ENCODE results near the gene CDC123.
"Not testable (repeated sequence)": the region's sequence is repeated elsewhere in the genome, so short reads cannot be mapped to it uniquely, and the experiment has no call there.

The CDC123 gene

DNA sequence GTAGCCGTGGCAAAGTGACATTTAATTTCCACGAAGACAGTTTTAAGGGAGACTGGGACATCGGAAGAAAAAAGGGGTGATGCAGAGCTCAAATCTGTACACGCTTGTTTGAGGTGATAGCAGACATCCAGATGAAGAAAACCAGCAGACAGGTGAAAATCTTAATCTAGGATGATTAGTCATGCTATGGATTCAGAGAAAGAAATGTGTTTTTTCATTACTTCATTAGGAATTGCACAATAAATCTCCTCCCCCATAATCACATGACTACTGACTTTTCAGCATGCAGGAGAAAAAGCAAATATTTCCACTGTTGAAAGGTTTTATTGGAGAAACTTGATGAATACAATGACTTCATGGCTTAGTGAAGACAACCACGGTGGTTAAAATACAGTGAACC is 2.8 kb upstream of the CDC123 start:
- no peak for DNase-seq

DNA sequence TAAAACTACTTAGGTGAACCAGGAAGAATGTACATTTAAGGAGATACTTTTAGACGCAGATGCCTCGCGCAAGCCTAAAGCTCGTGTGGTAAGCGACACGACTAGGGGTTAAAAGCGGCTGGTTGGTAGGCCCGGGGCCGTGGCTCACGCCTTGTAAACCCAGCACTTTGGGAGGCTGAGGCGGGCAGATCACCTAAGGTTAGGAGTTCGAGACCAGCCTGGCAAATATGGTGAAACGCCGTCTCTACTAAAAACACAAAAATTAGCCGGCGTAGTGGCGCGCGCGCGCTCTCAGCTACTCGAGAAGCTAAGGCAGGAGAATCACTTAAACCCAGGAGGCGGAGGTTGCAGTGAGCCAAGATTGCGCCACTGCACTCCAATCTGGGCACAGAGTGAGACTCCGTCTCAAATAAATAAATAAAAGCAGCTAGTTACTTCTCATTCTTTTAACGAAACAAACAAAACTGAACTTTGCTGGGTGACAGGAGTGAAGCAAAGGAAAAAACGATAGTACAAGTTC is 1.2 kb upstream of the CDC123 start:
- peak; percentile 2 for DNase-seq

DNA sequence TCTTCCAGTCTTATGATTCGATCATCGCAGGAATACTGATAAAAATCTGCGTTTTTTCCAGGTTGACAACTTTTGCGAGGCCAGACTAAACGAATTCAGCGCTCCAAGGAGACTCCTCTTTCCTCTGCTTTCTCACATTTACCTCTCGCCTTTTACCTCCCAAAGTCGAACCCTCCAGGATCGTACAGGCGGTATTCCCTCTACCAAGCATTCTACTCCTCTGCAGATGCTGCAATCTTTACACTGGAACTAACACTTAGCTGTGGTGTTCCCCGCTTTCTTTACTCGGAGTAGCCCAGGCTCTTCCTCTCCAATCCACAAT is 746 bp upstream of the CDC123 start:
- peak; percentile 27 for DNase-seq

DNA sequence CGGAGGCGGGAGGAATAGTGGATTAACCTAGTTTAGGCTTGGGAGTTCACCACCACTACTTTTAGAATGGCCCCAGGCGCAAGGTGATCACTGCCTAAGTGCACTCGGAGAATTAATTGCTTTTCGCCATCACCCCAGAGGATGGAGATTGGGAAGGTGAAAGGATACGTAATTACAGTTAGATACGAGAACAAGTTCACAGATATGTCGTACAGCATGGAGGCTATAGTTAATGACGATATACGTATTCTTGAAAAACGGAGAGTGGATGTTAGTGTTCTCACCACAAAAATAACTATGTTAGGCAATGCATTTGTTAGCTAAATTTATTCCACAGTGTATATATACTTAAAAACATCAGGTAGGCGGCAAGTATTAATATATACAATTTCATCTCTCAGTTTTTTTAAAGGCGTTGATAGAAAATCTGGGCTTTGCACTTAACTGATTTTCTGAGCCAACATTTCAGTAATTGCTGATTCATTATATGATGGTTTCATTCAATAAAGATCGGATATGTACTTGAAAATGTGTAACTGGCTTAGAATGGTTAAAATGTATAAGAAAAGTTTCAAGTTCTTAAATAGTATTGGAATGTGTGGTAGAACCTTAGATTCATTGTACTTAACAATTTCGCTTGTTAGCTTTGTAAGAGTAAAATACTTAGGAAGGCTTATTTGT is 683 bp downstream of the CDC123 start:
- no peak for DNase-seq

DNA sequence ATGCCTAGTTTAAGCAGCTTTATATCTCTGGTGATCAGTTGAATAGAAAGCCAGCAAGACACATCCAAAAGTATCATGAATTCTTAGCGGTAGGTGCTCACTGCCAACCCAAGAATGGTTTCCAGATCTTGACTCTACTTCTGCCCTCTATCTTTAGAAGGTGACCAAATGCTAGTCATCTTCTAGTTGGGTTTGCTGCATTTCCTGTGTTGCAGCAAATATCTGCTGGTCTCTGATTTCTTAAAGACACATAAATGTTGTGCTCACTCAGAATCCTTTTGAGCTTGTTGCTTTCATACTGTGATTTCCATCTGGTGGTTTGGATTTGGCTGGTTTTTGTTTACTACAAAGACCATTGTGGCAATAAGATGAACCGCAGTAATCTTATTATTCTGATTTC is 2.2 kb downstream of the CDC123 start:
- no peak for DNase-seq

DNA sequence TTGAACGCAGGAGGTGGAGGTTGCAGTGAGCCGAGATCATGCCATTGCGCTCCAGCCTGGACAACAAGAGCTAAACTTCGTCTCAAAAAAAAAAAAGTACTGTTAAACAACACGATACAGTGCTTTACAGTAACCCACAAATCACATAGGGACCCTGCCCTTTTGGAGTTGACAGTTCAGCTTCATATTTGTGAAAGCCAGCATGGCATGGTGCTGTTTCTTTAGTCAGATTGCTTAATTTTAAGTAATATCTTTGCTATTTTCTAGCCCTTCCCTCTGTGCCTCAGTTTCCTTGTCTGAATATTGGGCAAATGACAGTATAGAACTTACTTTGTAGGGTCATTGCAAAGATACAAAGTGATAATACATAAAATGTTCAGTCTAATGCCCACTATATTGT is 4.9 kb downstream of the CDC123 start:
- no peak for DNase-seq

DNA sequence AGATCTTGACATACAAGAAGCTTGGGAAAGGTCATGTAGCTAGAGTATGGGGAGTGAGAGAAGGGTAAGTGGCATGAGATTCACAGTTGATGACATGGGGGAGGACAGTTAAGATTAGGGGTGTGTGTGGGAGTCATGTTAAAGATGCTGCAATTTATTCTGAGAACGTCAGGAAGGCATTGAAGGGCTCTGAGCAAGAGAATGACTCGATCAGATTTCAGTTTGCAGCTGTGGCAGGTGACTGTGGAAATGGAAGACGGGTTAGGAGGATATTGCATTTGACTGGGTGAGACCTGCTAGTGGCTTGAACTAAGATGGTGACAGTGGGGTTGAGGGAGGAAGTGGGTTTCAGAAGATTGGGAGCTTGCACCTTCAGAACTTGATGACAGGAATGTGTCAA is 5.6 kb downstream of the CDC123 start:
- DNase-seq: no peak

DNA sequence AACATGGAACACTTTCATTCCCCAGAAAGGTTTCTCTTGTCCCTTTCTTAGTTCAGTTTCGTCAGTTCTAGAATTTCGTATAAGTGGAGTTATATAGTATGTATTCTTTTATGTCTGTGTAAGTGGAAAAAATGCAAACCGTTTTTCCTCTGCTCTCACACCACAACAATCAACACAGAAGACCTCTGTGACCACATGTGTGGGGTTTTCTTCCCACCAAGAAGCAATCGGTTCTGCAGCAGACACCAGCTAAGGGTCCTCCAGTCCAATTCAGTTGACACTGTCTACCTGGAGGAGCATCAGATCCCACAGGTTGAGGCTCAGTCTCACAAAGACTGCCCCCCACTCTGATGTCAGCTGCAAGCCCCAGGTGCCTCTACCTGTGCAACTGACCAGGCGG is 6.2 kb downstream of the CDC123 start:
- no peak for DNase-seq

DNA sequence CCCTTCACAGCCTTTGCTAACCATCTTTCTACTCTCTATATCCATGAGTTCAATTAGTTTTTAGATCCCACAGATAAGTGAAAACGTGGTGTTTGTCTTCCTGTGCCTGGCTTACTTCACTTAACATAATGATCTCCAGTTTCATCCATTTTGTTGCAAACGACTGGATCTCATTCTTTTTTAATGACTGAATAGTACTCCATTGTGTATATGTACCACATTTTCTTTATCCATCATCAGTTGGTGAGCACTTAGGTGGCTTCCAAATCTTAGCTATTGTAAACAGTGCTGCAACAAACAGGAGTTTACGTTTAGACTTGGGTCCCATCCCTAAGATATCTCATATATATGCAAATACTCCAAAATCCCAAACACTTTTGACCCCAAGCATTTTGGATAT is 9.1 kb downstream of the CDC123 start:
- DNase-seq: no peak

DNA sequence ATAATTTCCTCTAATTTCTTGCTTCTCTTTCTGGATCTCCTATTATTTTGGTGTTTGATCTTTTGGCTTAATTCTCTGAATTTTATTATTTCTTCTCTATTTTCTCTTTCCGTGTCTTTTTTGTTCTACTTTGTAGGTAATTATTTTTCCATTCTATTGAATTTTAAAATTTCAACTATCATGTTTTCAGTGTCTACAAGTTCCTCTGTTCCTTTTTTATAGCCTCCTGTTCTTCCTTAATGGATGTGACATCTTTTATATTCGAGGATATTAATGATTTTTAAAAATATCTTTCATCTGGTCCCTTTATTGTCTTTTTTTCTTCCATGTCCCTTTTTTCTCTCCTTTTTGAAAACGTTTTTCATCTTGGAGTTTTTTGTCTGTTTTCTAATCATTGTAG is 11.1 kb downstream of the CDC123 start:
- no peak for DNase-seq

DNA sequence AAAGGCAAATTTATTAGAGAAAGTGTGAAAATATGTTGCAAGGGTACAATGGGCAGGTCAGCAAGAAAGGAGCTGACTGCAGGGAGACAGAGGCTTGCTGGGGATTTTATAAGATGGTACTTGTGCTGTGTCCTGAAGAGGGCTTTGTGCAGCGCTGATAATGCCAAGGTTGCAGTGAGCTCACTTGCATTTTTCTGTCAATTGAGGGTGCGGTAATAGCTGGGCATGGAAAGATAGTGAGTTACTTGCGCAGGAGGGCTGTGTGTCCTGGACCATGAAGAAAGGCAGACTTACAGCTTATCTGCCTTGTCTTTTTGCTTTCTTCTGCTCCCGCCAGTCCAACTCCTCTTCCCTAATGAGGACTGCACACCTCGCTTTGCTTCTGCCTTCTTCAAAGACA is 12.5 kb downstream of the CDC123 start:
- DNase-seq: no peak

DNA sequence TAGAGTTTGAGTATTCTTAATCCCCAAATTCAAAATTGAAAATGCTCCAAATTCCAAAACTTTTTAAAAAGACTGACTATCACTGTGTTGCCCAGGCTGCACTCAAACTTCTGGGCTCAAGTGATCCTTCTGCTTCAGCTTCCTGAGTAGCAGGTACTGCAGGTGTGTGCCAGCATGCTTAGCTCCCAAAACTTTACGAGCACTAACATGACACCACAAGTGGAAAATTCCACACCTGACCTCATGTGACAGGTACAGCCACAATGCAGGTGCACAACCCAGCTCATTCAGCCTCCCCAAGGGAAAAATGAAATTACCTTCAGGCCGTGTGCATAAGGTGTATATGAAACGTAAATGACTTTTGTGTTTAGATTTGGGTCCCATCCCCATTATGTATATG is 16.5 kb downstream of the CDC123 start:
- no peak for DNase-seq

DNA sequence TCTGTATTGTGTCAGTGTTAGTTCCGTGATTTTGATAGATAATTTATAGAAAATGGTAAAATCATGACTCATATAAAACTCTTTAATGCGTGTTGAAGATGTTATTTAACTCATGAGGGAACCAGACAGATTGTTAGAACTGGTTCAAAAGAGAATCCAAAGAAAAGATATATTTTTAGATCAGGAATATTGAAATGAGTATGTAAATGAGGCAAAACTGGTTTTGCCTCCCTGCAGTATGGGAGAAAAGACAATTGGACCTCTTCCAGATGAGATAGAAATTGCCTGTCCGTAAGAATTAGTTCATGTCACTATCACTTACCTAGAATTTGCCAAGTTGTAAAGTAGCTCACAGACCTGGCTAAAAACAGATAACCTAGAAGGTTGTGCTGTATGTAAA is 17.6 kb downstream of the CDC123 start:
- no peak for DNase-seq

DNA sequence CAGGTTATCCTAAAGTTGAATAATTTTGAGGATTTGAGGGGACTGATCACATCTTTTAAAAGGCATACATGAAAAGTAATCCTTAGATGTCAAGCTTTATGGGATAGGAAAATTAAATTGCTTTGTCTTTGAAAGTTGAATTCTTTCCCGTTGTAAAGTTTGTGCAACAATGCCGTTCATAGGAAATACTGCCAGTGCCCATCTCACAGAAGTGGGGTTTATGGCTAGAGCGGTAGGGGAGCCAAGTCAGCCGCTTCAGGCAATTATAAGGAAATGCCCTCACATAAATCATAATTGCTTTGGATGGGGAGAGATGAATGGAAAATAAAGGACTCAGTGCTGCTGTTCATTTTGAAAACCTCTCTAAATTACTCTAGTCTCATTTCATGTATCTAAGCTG is 18.1 kb downstream of the CDC123 start:
- no peak for DNase-seq

DNA sequence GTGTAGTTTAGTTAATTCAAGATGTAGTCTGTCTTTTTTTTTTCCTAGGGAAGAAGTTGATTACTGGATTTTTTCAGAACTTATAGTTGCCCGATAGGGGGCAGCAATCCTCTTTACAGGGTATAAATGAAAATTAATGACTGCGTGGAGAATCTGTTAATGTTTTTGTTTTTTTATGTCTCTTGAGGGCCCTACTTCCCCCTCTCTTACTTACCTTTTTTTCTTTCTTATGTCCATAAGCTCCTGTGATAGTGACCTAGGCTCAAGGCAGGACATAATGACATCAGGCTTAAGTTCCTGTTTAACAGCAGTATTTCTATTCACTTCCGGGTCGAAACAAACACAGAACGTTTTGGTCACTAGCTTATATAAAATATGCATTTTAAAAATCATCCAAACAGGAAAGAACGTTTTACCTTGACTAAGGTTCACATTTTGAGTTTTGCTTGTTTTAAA is 18.8 kb downstream of the CDC123 start:
- DNase-seq: peak; percentile 14

DNA sequence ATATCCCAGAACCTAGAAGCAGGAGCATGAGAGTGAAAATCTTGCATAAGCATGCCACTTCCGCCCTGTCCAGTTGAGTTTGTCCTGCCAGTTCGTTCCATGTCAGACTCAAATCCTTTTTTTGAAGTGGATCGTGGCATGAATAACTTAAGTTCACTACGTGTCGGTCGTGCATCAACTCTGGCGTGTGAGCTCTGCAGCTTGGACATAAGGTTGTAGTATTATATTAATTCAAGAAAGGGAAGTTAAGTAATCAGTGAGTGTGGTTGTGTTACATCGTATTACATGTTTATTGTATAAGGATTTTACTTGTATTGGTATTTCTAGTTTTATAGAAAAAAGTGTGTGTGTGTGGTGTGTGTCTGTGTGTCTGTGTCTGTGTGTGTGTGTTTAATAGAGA is 23.0 kb downstream of the CDC123 start:
- DNase-seq: no peak

DNA sequence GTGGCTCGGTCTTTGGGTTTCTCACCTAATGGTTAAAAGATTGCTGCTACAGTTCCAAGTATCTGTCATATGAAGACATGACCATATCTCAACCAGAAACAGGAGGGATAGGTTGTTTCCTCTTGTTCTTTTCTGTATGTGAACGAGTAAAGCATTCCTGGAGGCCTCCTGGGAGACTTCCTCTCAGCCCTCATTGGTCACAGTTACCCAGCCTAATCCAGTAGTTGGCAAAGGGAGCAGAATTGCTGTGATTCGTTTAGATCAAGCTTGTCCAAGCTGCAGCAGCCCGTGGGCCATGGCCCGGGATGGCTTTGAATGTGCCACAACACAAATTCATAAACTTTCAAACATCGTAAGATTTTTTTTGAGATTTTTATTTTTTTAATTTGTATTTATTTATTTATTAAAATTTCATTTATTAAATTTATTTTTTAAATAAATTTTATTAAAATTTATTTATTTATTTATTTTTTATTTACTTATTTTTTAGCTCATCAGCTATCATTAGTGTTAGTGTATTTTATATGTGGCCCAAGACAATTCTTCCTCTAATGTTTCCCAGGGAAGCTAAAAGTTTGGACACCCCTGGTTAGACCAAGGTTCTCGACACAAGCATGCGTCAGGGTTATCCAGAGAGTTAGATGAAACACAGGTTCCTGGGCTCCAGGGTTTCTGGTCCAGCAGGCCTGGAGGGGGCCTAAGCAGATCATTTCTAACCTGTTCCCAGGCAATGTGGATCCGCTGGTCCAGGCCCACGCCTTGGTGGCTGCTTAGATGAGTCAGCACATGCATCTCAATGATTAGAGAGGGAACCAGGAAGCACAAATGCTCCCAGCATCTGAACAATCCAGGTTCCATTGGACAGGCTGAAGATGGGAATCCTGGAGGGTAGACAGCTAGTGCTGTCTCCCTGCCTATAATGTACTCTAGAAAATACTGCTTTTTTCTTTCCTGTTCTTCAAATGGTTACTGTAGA is 25.6 kb downstream of the CDC123 start:
- no peak for DNase-seq

DNA sequence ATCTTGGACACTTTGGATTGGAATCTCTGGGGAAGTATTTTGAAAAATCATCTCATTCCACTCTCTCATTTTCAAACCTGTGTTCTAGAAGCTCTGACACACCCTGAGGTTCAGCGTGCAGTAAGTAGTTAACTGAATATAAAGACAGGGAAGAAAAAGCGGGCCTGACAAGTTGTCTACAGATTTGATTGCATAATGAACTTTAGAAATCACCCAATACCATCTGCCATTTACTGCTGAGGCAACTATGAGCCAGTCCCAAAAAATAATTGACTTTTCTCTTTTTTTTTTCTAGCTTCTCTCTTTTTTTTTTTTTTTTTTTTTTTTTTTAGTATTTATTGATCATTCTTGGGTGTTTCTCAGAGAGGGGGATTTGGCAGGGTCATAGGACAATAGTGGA is 29.5 kb downstream of the CDC123 start:
- DNase-seq: no peak

DNA sequence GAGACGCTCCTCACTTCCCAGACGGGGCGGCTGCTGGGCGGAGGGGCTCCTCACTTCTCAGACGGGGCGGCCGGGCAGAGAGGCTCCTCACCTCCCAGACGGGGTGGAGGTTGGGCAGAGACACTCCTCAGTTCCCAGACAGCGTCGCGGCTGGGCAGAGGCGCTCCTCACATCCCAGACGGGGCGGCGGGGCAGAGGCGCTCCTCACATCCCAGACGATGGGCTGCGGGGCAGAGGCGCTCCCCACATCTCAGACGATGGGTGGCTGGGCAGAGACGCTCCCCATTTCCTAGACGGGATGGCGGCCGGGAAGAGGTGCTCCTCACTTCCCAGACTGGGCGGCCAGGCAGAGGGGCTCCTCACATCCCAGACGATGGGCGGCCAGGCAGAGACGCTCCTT is 30.4 kb downstream of the CDC123 start:
- not testable (repeated sequence) for DNase-seq

DNA sequence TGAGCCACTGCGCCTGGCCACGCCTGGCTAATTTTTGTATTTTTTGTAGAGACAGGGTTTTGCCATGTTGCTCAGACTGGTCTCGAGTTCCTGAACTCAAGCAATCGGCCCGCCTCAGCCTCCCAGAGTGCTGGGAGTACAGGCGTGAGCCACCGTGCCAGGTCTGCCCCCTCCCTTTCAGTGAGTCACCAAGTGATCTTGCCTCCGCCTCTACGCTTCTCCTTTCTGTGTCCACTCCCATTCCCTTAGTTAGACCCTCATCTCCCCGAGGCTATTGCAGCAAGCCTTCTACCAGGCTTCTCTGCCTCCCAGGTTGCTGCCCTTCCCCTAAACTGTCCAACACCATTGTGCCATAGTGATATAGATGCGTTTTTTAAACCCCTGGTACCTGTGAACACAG is 32.9 kb downstream of the CDC123 start:
- no peak for DNase-seq

DNA sequence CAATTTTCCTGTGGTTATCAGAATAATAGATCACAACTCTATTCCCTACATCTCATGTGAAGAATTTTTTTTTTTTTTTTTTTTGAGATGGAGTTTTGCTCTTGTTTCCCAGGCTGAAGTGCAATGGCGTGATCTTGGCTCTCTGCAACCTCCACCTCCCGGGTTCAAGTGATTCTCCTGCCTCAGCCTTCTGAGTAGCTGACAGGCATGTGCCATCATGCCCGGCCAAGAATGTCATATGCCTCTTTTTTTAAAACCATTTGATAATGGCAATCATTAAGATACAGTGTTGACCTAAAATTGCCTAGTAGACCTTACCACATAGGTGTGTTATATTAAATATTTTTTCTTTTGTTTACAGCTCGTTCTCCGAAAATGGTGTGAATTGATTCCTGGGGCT is 38.7 kb downstream of the CDC123 start:
- DNase-seq: not testable (repeated sequence)

DNA sequence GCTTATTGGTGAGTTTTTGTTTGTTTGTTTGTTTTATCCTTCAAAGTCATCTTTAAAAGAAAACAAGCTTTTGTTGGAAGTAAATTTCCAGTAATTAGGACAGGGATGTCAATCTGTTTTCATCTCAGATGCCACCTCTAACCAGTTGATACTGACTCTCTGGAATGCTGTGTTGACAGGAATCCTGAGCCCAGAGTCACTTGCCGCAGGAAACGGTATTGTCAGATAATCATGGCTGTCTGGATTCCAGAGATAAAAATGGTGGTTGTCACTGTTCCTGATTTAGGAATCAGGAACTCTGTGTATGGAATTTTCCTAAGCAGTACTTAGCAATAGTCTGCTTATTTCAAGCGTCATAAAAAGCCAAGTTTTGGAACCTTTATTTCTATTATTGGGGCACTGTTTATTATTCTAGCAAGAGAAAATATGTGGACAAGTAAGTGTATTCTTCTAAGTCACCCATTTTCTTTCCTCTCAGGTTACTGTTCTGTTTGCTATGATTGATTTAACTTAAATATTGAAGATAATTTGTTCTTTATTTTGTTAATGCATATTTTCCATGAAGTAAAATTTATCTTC is 39.2 kb downstream of the CDC123 start:
- no peak for DNase-seq

DNA sequence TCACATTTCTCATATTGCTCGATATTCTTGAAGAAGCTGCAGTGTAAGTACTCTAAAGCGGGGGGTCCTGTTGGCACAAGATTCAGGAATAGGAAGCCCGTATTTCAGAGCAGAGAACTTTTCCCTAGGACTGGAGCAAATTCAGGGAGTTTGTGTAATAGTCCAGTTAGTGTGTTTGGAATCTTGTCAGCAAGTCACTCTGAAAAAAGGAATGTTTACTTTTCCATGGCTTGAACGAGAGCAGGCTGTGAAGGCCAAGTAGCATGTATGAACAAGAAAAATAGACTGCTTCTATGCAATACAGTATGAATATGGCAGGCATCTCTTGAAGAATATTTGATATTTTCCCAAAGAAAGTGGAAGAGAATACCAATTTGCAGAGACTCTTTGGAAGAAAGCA is 39.8 kb downstream of the CDC123 start:
- no peak for DNase-seq
